OCI-LY7 (cell line): ENCODE measurements around the gene OBI1. TPM values are rescaled to one million over a fixed set of nuclear protein-coding genes. Genes with fewer than 3 reads are reported as not detected.
A peak's percentile ranks its signal among the peaks of the same experiment; 100 is the strongest.

Source experiments
- BruUV-seq: library from RNA; stranded (reverse); fragments of 400-500 nt; replicated peaks from 2 replicates; lab custom pipeline; 2021; lab: Mats Ljungman, UMichigan
- CTCF ChIA-PET: fragments of 300-600 bp; sonication (Branson Sonifier 250); formaldehyde crosslinking; loops from one replicate; lab custom pipeline; 2022; ENCODE audit warnings: antibody characterized with exemption; ENCODE audit not compliant: unreplicated experiment; lab: Charles Lee
- POLR2A ChIA-PET: fragments of 300-600 bp; sonication (Branson Sonifier 250); formaldehyde crosslinking; loops from one replicate; lab custom pipeline; 2022; ENCODE audit warnings: antibody characterized with exemption; lab: Charles Lee
- DNase-seq: peaks from one replicate; pipeline ENCODE4 v3.0.0-alpha.2; 2015; ENCODE audit warnings: low spot score
- H2AFZ ChIP-seq: fragments of 200-600 bp; sonication (generic), shearing (Covaris generic); 2 replicates; pipeline ENCODE4 v1.6.1; 2014; ENCODE audit warnings: mild to moderate bottlenecking, antibody characterized with exemption, low read length, moderate library complexity
- H3K27ac ChIP-seq: fragments of 200-600 bp; sonication (generic); 2 replicates; pipeline ENCODE4 v1.5.1; 2014; ENCODE audit warnings: mixed run types, low read depth, mild to moderate bottlenecking, moderate library complexity, low read length, inconsistent platforms; ENCODE audit not compliant: poor library complexity, severe bottlenecking
- H3K36me3 ChIP-seq: fragments of 200-600 bp; sonication (generic); 2 replicates; pipeline ENCODE4 v1.6.1; 2014; ENCODE audit warnings: mild to moderate bottlenecking, antibody characterized with exemption, low read length, moderate library complexity, mixed read lengths; ENCODE audit not compliant: insufficient read depth
- H3K4me1 ChIP-seq: fragments of 200-600 bp; sonication (generic); 2 replicates; pipeline ENCODE4 v1.5.1; 2014; ENCODE audit warnings: mild to moderate bottlenecking, low read length; ENCODE audit not compliant: insufficient read depth, poor library complexity, severe bottlenecking
- H3K4me2 ChIP-seq: fragments of 200-600 bp; sonication (generic); 2 replicates; pipeline ENCODE4 v1.6.1; 2014; ENCODE audit warnings: mild to moderate bottlenecking, low read length
- H3K4me3 ChIP-seq: fragments of 200-600 bp; sonication (generic); 2 replicates; pipeline ENCODE4 v1.5.1; 2014; ENCODE audit warnings: mild to moderate bottlenecking, low read depth, low read length; ENCODE audit not compliant: poor library complexity, severe bottlenecking
- H3K79me2 ChIP-seq: fragments of 200-600 bp; sonication (generic); 2 replicates; pipeline ENCODE4 v1.6.1; 2016; ENCODE audit warnings: low read depth, mild to moderate bottlenecking, low read length, moderate library complexity, mixed read lengths; ENCODE audit not compliant: insufficient read depth
- H3K9me2 ChIP-seq: fragments of 200-600 bp; sonication (generic); 2 replicates; pipeline ENCODE4 v1.6.1; 2016; ENCODE audit warnings: mild to moderate bottlenecking, low read length, mixed read lengths; ENCODE audit not compliant: insufficient read depth
- H3K9me3 ChIP-seq: fragments of 200-600 bp; sonication (generic); 2 replicates; pipeline ENCODE4 v1.6.1; 2014; ENCODE audit warnings: mild to moderate bottlenecking, mixed run types, low read length, mixed read lengths
- H4K20me1 ChIP-seq: fragments of 200-600 bp; sonication (generic); 2 replicates; pipeline ENCODE4 v1.6.1; 2014; ENCODE audit warnings: mild to moderate bottlenecking, antibody characterized with exemption, low read length, moderate library complexity, mixed read lengths; ENCODE audit not compliant: insufficient read depth
- CTCF ChIP-seq: fragments of 200-600 bp; sonication (generic); conservative IDR thresholded peaks from 2 replicates; pipeline ENCODE4 v1.5.1; 2014; ENCODE audit warnings: mild to moderate bottlenecking, antibody characterized with exemption, low read length, moderate library complexity, mixed read lengths
- EZH2phosphoT487 ChIP-seq: fragments of 200-600 bp; sonication (generic); IDR thresholded peaks from 2 replicates; pipeline ENCODE4 v1.6.1; 2018; ENCODE audit warnings: low read depth, borderline replicate concordance, mild to moderate bottlenecking, mixed run types, antibody characterized with exemption, low read length, moderate library complexity, mixed read lengths
- intact Hi-C: fragments of 100-400 bp; cut with micrococcal nuclease; formaldehyde crosslinking; loops from one replicate; pipeline ENCODE4 v1.10.0; 2022; ENCODE audit not compliant: unreplicated experiment
- total RNA-seq, 2 experiments: library from RNA; depleted of rRNA in 1 of 2; stranded (reverse); fragments of >200 nt in 1 of 2; shearing (Covaris generic) in 1 of 2; gene quantifications; 2 replicates each; pipeline ENCODE4 v1.2.3, GENCODE V29; 2014 to 2022

OBI1 gene
- total RNA-seq, 2 experiments from 2014 or later = 17.9 to 18.3 TPM

GRCh38 chr13:78655007-78655406 lies 3.9 kb downstream of the OBI1 start:
- Histone ChIP-seq H3K36me3 (peaks cover 36% of the 10 kb centered on the region), H2AFZ (no peak overlapping the region), H3K4me3 (no peak overlapping the region), H3K4me2 (no peak overlapping the region), H3K9me2 (no peaks in the 10 kb centered on the region), H3K27ac (no peak overlapping the region), H3K79me2 (peaks cover 89% of the 10 kb centered on the region), H3K4me1 (peaks cover 27% of the 10 kb centered on the region), H3K9me3 (no peaks in the 10 kb centered on the region), H4K20me1 (peaks cover 77% of the 10 kb centered on the region)
- ChIA-PET POLR2A (interaction anchor here (0.6 to 1.3 kb wide), 2 partner anchors 17 to 42 kb away, joined by 3 to 4 read pairs; no protein-coding TSS in a partner anchor), CTCF (no interaction called here)
- TF ChIP-seq EZH2phosphoT487 (no peak), CTCF (no peak)
- no peak for DNase-seq
- intact Hi-C loops = loop anchor here (5.0 to 10.0 kb wide), 3 partner anchors 53 to 752 kb away; partner anchors contain the start of genes POU4F1 and RBM26
- BruUV-seq = TSS peak; percentile 4

- Histone ChIP-seq H3K79me2 (peaks cover 100% of the 10 kb centered on the region), H3K36me3 (peaks cover 42% of the 10 kb centered on the region), H3K4me2 (no peak overlapping the region), H4K20me1 (peaks cover 83% of the 10 kb centered on the region), H3K9me3 (no peaks in the 10 kb centered on the region), H3K27ac (no peak overlapping the region), H2AFZ (no peak overlapping the region), H3K9me2 (no peaks in the 10 kb centered on the region), H3K4me1 (peaks cover 16% of the 10 kb centered on the region), H3K4me3 (no peak overlapping the region)
- POLR2A ChIA-PET = no interaction called here
- no peak for DNase-seq
- intact Hi-C loops = loop anchor here (10.0 kb wide), 1 partner anchor 542 kb away; no protein-coding TSS in a partner anchor
- CTCF ChIA-PET = no interaction called here
- BruUV-seq = no TSS peak
- TF ChIP-seq EZH2phosphoT487 = no peak
- TF ChIP-seq CTCF = no peak
These were observed 6.3 kb downstream of the OBI1 start for GRCh38 chr13:78652651-78653050.

- Histone ChIP-seq H4K20me1 (peaks cover 71% of the 10 kb centered on the region), H3K9me2 (no peaks in the 10 kb centered on the region), H3K9me3 (no peaks in the 10 kb centered on the region), H3K4me2 (no peak overlapping the region), H3K79me2 (peaks cover 100% of the 10 kb centered on the region), H3K4me1 (peaks cover 11% of the 10 kb centered on the region), H3K4me3 (no peak overlapping the region), H3K36me3 (peaks cover 35% of the 10 kb centered on the region), H3K27ac (no peak overlapping the region), H2AFZ (no peak overlapping the region)
- no peak for TF ChIP-seq EZH2phosphoT487
- no peak for TF ChIP-seq CTCF
- CTCF ChIA-PET = no interaction called here
- POLR2A ChIA-PET = interaction anchor here (1.0 to 1.6 kb wide), 3 partner anchors 9 to 46 kb away, joined by 3 to 6 read pairs (median 6); partner anchors contain the start of gene OBI1
- intact Hi-C loops = loop anchor here (10.0 kb wide), 1 partner anchor 544 kb away; no protein-coding TSS in a partner anchor
- no peak for DNase-seq
- no TSS peak for BruUV-seq
These were observed 8.3 kb downstream of the OBI1 start for GRCh38 chr13:78650717-78651083.
